Glomerular endothelial cell (primary cell): Measurements from ENCODE around the gene SRPK1. TPM values are rescaled to one million over a fixed set of nuclear protein-coding genes. Genes with fewer than 3 reads are reported as not detected.
"Not testable (repeated sequence)": the region's sequence is repeated elsewhere in the genome, so short reads cannot be mapped to it uniquely, and the experiment has no call there.

ENCODE experiments used
- DNase-seq: peaks from one replicate; pipeline ENCODE4 v3.0.0-alpha.2; 2011; ENCODE audit warnings: low read depth, low spot score; ENCODE audit errors: extremely low read depth
- total RNA-seq: library from RNA; depleted of rRNA; stranded (reverse); fragments of >200 nt; gene quantifications from 2 replicates; pipeline ENCODE4 v1.2.3, GENCODE V29; 2015

Gene SRPK1
- 61.3 and 64.0 TPM in 2 replicates for total RNA-seq

- DNase-seq: no peak
Measured at GRCh38 chr6:35920793-35921732, at the start of gene SRPK1. SRPK1 (minus strand) TSS chr6:35921098; CDS start chr6:35921056, 42 bp downstream.

GRCh38 chr6:35970181-35970580 lies 49.3 kb upstream of the SRPK1 start:
- DNase-seq: peak; percentile 34

DNA sequence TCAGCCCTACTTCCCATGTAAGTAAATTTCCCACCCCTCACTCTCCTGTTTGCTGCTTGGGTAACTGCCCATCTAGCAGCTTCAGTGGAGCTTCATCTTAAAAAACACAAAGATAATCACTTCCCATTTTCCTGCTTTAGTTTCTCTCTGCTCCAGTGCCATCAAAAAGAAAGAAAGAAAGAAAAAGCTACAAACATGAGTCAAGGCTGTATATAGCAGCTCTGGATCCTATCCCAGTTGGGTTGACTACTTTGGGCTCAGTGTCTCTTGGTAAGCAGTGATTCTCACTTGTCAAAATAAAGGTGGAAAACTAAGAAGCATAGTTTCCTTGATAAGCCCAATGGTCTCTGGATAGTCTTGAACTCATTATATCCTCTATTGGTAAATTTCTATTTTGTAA lies 48.7 kb upstream of the SRPK1 start:
- DNase-seq: no peak

GRCh38 chr6:35968821-35969220 lies 47.9 kb upstream of the SRPK1 start:
- DNase-seq: no peak

GRCh38 chr6:35967076-35967774 lies 46.3 kb upstream of the SRPK1 start:
- no peak for DNase-seq

DNA sequence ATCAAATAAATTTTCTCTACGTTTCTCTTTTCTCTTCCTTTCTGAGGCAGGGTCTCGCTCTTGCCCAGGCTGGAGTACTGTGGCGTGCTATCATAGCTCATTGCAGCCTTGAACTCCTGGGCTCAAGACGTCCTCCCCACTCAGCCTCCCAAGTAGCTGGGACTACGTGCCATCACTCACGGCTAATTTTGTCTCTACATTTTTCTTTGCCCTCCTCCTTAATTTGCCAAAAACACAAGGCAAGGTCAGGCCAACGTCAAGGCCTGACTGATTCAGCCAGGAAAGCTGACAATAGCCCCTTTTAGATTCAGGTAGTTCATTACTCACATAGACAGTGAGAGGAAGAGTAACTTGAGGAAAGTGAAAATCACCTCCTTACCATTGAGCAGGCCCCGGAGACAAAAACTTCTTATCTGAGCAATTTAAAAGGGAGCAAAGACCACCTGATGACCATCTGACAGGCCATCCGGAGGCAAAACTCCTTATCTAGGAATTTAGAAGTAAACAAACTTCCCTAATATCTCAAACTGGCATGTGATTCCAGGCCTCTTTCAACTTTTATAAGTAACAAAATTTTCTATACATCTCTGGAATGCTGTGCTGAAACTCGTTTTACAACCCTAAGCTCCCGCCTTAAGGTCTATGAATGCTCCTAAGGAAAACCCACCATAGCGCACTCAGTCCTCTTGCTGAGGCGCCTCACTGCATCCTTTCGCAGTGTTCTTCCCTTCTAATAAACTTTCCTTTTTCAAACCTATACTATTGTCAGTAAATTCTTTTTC lies 42.1 kb upstream of the SRPK1 start:
- no peak for DNase-seq

GRCh38 chr6:35960187-35960586 lies 39.3 kb upstream of the SRPK1 start:
- DNase-seq: no peak

DNA sequence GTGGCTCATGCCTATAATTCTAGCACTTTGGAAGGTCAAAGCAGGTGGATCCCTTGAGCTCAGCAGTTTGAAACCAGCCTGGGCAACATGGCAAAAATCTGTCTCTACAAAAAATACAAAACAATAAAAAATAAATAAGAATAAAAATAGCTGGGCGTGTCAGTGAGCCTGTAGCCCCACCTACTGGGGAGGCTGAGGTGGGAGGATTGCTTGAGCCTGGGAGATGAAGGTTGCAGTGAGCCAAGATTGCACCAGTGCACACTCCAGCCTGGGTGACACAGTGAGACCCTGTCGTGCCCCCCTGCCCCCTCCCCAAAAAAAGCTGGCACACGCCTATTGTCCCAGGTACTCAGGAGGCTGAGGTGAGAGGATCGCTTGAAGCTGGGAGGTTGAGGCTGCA lies 35.1 kb upstream of the SRPK1 start:
- DNase-seq: no peak

- no peak for DNase-seq
Measured at GRCh38 chr6:35955521-35955920, 34.6 kb upstream of the SRPK1 start.

GRCh38 chr6:35955071-35955470 lies 34.2 kb upstream of the SRPK1 start:
- no peak for DNase-seq

GRCh38 chr6:35954333-35954732 lies 33.4 kb upstream of the SRPK1 start:
- DNase-seq: no peak

DNA sequence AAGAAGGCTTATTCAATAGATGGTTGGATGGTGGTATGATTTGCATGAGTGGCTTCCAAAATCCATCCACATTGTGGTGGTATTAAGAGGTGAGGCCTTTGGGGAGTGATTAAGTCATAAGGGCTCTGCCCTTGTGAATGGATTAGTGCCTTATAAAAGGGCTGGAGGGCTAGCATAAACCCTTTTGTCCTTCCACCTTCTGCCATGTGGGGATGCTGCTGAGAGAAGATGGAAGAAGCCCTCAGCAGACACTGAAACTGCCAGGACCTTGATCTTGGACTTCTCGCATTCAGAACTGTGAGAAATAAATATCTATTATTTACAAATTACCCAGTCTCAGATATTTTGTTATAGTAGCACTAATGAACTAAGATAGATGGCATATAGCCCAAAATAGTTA lies 27.8 kb upstream of the SRPK1 start:
- DNase-seq: no peak

- no peak for DNase-seq
Measured at GRCh38 chr6:35945650-35946025, 24.7 kb upstream of the SRPK1 start.

DNA sequence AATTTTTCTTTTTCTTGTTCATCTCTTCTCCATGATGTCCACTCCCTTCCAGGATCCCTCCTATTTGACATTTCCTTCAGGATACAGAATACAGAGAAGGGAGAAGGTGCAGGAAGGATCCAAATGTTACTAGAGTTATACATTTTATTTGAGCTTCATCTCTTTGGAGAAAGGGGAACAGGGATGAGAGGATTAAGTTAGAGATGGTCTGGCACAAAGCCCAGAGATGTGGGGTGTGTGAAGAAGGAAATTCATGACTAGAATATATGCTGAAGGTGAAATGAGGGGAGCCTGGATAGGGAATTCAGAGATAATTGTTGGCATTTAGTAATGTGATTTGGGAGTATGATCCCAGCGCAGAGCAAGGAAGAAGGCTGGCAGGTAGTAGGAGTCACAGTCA lies 22.5 kb upstream of the SRPK1 start:
- DNase-seq: no peak

DNA sequence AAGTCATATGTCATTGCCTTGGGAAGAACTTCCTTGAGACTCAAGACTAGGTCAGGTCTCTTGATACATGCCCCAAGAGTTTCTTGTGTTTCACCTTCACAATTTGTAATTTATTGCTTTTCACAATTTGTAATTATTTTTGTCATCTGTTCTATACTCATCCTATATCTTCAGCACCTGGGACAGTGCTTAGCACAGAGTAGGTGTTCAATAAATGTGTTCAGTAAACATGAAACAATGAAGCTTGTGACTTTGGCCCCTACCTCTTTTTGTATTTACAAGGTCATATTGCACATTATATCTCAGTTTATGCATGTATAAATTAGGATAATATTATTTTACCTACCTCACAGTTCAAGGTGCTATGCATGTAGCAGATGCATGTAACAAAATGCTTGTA lies 21.5 kb upstream of the SRPK1 start:
- no peak for DNase-seq

- DNase-seq: not testable (repeated sequence)
Measured at GRCh38 chr6:35941170-35941569, 20.3 kb upstream of the SRPK1 start.

DNA sequence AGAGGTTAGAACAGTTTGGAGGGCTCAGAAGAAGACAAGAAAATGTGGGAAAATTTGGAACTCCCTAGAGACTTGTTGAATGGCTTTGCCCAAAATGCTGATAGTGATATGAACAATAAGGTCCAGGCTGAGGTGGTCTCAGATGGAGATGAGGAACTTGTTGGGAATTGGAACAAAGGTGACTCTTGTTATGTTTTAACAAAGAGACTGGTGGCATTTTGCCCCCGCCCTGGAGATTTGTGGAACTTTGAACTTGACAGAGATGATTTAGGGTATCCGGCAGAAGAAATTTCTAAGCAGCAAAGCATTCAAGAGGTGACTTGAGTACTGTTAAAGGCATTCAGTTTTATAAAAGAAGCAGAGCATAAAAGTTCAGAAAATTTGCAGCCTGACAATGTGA lies 19.1 kb upstream of the SRPK1 start:
- DNase-seq: not testable (repeated sequence)

DNA sequence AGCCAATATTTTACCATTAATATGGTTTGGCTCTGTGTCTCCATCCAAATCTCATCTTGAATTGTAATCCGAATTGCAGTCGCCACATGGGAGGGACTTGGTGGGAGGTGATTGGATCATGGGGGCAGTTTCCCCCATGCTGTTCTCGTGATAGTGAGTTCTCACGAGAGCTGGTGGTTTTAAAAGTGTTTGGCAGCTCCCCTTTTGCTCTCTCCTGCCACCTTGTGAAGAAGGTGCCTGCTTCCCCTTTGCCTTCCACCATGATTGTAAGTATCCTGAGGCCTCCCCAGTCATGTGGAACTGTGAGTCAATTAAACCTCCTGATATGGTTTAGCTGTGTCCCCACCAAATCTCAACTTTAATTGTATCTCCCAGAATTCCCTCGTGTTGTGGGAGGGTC lies 18.4 kb upstream of the SRPK1 start:
- DNase-seq: not testable (repeated sequence)

DNA sequence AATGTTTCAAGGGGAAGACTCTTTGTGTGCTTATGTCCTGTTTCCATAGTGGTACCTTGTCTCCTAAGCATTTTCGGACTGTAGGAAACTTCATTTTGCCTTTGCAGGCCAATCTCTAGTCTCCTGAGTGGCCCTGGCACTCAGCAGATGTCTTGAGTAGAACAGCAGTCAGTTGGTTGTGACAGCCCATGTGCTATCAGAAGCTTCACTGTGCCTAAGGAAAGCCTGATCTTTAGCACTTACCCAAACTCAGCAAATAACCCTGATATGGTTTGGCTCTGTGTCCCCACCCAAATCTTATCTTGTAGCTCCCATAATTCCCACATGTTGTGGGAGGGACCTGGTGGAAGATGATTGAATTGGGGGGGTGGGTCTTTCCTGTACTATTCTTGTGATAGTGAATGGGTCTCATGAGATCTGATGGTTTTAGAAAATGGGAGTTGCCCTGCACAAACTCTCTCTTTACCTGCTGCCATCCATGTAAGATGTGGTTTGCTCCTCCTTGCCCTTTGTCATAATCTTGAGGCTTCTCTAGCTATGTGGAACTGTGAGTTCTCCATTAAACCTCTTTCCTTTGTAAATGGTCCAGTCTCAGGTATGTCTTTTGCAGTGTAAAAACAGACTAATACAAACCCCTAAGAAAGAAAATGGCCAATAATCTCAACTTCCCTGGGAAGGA lies 15.9 kb upstream of the SRPK1 start:
- no peak for DNase-seq

- DNase-seq: no peak
Measured at GRCh38 chr6:35935469-35935868, 14.6 kb upstream of the SRPK1 start.

DNA sequence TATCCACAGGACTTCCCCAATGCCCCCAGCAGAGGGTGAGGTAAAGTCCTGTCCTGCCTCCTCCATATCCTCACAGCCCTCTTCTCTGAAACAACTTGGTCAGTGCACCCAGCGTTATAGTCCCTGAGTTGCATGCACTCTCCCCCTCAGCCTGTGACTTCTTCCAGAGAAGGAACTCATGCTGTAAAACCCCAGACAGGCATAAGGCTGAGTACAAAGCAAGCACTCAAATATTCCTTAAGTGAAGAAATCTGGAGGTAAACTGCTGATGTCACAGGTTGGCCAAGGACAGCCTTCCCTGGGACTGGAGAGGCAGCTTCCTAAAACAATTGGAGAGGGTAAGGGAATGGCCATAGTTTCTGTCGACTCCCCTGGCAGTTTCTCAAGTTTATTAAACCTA lies 12.9 kb upstream of the SRPK1 start:
- DNase-seq: no peak
